Progenitor cell of endocrine pancreas (in vitro differentiated cells): ENCODE results near the gene USE1. TPM values are rescaled to one million over a fixed set of nuclear protein-coding genes. Genes with fewer than 3 reads are reported as not detected.

ENCODE experiments used
- DNase-seq: peaks from one replicate; pipeline ENCODE4 v3.0.0; 2021; ENCODE audit warnings: low spot score; ENCODE audit not compliant: unreplicated experiment
- H3K27ac Mint-ChIP-seq: 2 replicates; pipeline ENCODE4 v1.8.0; 2021; ENCODE audit warnings: mild to moderate bottlenecking, moderate library complexity, mixed read lengths
- H3K27me3 Mint-ChIP-seq: 2 replicates; pipeline ENCODE4 v1.8.0; 2021; ENCODE audit warnings: mixed read lengths
- H3K36me3 Mint-ChIP-seq: 2 replicates; pipeline ENCODE4 v1.8.0; 2022; ENCODE audit warnings: mixed read lengths; ENCODE audit not compliant: insufficient read depth
- H3K4me1 Mint-ChIP-seq: 2 replicates; pipeline ENCODE4 v1.8.0; 2021; ENCODE audit warnings: low read depth, mixed read lengths
- H3K4me3 Mint-ChIP-seq: 2 replicates; pipeline ENCODE4 v1.8.0; 2021; ENCODE audit warnings: low read depth, mild to moderate bottlenecking, moderate library complexity, mixed read lengths
- H3K9me3 Mint-ChIP-seq: 2 replicates; pipeline ENCODE4 v1.8.0; 2021; ENCODE audit warnings: low read depth, mixed read lengths
- total RNA-seq: library from RNA; stranded (reverse); gene quantifications from 2 replicates; pipeline ENCODE4 v1.2.1, GENCODE V29; 2021
- TF ChIP-seq, protein P1 (sequence below): fragments of 200-600 bp; sonication (generic); IDR thresholded peaks from one replicate; pipeline ENCODE4 v1.5.0; 2021; ENCODE audit warnings: antibody characterized with exemption, mild to moderate bottlenecking; ENCODE audit not compliant: unreplicated experiment

The USE1 gene
- total RNA-seq, 1 donor from 2014 or later: 27.2 TPM

DNA sequence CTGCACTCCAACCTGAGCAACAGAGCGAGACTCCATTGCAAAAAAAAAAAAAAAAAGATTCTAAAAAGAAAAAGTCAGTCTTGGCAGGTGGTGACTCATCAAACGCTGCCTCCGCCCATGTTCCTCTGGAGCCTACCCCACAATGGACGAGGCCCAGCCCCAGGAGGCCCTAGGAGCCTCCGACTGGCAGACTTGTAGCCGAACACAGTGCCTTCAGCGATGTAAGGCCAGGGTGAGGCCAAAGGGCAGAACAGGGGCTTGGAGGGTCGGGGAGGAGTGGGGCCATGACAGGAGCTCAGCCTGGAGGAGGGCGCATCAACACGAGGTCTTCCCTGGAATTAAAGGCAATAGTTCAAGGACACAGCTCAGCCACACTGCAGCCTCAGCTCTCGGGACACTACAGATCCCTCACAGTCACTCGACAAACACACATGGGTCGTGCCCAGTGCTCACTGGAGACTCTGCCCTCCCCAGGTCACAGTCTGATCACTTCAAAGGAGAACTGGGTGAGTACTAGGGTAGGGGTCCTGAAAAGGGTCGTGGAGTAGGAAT, 5.1 kb downstream of the USE1 start:
- TF ChIP-seq, protein P1, sequence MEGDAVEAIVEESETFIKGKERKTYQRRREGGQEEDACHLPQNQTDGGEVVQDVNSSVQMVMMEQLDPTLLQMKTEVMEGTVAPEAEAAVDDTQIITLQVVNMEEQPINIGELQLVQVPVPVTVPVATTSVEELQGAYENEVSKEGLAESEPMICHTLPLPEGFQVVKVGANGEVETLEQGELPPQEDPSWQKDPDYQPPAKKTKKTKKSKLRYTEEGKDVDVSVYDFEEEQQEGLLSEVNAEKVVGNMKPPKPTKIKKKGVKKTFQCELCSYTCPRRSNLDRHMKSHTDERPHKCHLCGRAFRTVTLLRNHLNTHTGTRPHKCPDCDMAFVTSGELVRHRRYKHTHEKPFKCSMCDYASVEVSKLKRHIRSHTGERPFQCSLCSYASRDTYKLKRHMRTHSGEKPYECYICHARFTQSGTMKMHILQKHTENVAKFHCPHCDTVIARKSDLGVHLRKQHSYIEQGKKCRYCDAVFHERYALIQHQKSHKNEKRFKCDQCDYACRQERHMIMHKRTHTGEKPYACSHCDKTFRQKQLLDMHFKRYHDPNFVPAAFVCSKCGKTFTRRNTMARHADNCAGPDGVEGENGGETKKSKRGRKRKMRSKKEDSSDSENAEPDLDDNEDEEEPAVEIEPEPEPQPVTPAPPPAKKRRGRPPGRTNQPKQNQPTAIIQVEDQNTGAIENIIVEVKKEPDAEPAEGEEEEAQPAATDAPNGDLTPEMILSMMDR: no peak
- Mint-ChIP-seq H3K27me3 (no peaks in the 10 kb centered on the region), H3K9me3 (no peaks in the 10 kb centered on the region), H3K4me1 (no peaks in the 10 kb centered on the region), H3K4me3 (no peak overlapping the region), H3K27ac (no peak overlapping the region), H3K36me3 (peaks cover 10% of the 10 kb centered on the region)
- no peak for DNase-seq

DNA sequence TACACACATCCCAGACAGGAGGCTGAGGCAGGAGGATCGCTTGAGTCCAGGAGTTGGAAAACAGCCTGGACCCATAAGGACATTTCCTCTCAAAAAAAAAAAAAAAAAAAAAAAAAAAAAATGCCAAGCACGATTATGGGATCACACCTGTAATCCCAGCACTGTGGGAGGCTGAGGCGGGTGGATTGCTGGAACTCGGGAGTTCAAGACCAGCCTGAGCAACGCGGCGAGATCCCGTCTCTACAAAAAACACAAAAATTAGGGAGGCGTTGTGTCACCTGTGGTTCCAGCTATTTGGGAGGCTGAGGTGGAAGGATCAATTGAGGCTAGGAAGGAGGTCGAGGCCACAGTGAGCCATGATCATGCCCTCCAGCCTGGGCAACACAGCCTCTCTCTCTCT, 9.9 kb downstream of the USE1 start:
- TF ChIP-seq, protein P1: no peak
- Mint-ChIP-seq H3K9me3 (no peaks in the 10 kb centered on the region), H3K4me1 (peaks cover 2% of the 10 kb centered on the region), H3K27me3 (no peaks in the 10 kb centered on the region), H3K4me3 (peak overlapping the region; percentile 51), H3K27ac (no peak overlapping the region), H3K36me3 (peaks cover 2% of the 10 kb centered on the region)
- DNase-seq: no peak

DNA sequence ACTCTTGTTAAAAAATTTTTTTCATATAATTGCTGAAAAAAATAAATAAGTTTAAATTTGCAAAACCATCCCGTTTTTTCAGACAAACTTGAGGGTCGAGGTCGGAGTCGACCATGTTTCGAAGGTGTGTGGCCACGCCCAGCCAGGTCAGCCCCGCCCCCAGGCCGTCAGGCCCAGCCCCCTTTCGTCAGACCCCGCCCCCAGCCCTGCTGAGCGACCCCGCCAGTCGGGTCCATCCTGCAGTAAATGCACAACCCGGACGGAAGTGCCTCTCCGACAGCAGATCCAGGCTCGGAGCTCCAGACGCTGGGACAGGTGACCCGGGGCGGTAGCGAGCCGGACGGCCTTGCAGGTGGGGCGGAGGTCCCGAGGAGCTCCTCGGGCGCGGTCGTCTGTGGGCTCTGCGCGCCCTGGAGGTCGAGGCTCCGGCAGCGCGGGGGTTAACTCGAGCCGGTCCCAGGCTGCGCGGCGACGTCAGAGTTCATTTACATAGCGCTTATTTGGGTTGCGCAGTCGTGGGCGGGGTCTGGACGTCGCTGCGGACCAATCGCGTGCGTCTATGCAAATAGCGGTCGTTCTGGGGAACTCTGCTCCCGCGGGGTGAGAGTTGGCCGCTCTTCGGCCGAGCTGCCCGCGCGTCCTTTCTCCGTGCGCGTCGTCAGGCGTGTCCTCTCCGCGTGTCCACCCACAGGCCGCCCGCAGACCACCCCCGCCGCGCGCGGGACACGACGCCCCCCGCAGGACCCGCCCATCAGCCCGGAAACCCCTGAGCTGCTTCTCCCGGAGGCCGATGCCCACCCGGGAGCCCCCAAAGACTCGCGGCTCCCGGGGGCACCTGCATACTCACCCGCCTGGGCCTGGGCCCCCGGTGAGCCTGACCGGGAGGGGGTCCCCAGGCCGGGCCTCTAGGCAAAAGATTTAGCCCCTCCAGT, 11.1 kb downstream of the USE1 start, which contains the start of gene OCEL1:
Gene OCEL1, plus strand, starts transcription at position 225 of the 932 bp plus-strand sequence. Its CDS starts 22 bp downstream, at position 247.
- Mint-ChIP-seq H3K4me1 (peaks cover 2% of the 10 kb centered on the region), H3K4me3 (peak within 1 kb of the TSS; percentile 80), H3K27me3 (no peaks in the 10 kb centered on the region), H3K36me3 (peaks cover 5% of the 10 kb centered on the region), H3K27ac (peak within 1 kb of the TSS; percentile 95), H3K9me3 (no peaks in the 10 kb centered on the region)
- TF ChIP-seq, protein P1: no peak
- DNase-seq: peak; percentile 95

DNA sequence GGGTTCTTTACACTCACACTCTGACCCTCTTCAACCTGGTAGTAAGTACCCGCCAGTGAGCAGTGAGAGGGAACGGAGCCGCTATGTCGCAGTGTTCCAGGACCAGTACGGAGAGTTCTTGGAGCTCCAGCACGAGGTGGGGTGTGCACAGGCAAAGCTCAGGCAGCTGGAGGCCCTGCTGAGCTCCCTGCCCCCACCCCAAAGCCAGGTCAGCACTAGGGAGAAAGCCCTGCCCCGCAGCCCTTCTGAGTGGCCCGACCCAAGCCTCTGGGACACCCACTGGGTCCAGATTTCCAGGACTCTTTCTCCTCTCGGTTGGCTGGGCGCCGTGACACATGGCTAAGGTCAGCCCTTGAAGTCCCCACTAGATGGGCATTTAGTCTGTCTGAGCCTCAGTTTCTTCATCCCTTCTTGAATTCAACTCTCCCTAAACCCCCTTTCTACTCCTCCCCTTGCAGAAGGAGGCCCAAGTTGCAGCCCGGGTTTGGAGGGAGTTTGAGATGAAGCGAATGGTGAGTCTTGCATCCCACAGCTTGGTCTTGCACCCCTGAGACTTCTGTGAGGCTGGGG, 12.7 kb downstream of the USE1 start:
- H3K9me3 Mint-ChIP-seq: no peaks in the 10 kb centered on the region

DNA sequence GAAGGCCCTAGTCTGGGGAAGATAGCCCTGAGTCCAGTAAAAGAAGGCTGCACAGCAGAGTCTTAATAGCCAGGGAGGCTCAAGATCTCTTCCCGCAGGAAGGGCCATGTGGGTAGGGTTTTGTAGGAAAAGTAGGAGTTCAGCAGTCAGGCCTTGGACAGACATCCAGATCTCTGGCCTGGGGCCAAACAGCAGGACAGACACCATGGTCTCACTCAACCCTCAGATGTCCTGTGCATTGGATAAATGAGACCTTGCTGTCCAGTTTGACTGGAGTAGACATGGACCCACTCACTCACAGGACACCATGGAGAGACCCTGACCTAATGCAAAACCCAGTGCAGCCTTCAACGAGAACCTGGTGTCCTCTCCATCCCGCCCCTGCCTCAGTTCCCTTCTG, 14.7 kb downstream of the USE1 start:
- Mint-ChIP-seq H3K27me3 (no peaks in the 10 kb centered on the region), H3K9me3 (no peaks in the 10 kb centered on the region), H3K4me1 (peaks cover 2% of the 10 kb centered on the region), H3K4me3 (no peak overlapping the region), H3K36me3 (peaks cover 18% of the 10 kb centered on the region), H3K27ac (no peak overlapping the region)
- DNase-seq: no peak
- TF ChIP-seq, protein P1: no peak

More for the DNA sequence above, 12.7 kb downstream of the USE1 start:
- H3K4me1 Mint-ChIP-seq: peaks cover 2% of the 10 kb centered on the region
- TF ChIP-seq, protein P1: no peak
- peaks cover 11% of the 10 kb centered on the region for H3K36me3 Mint-ChIP-seq
- H3K27me3 Mint-ChIP-seq: no peaks in the 10 kb centered on the region
- no peak for DNase-seq
- H3K4me3 Mint-ChIP-seq: no peak overlapping the region
- H3K27ac Mint-ChIP-seq: no peak overlapping the region
